GM18502 (cell line): ENCODE measurements around the gene PIP5K1B.

Source experiments
- ATAC-seq: cut with Tn5 transposase; IDR thresholded peaks from one replicate; pipeline ENCODE4 v1.9.1; 2021; ENCODE audit warnings: mild to moderate bottlenecking; ENCODE audit not compliant: unreplicated experiment, poor library complexity

The PIP5K1B gene

GRCh38 chr9:69004836-69005235 lies 299.8 kb downstream of the PIP5K1B start:
- ATAC-seq: no peak

GRCh38 chr9:69009708-69010107 lies 304.7 kb downstream of the PIP5K1B start:
- ATAC-seq: no peak

GRCh38 chr9:69012696-69013381 lies 307.8 kb downstream of the PIP5K1B start:
- no peak for ATAC-seq

GRCh38 chr9:69013382-69013727 lies 308.3 kb downstream of the PIP5K1B start:
- no peak for ATAC-seq

GRCh38 chr9:69014013-69014412 lies 309.0 kb downstream of the PIP5K1B start, which contains the start of gene PRKACG:
TSS of gene PRKACG (minus strand) at chr9:69014113. CDS start at chr9:69014092, 21 bp downstream.
- no peak for ATAC-seq

GRCh38 chr9:69016191-69017096 lies 311.4 kb downstream of the PIP5K1B start:
- no peak for ATAC-seq

- no peak for ATAC-seq
Observed at GRCh38 chr9:69018737-69019136, 313.7 kb downstream of the PIP5K1B start.

- no peak for ATAC-seq
Observed at GRCh38 chr9:69019808-69020207, 314.8 kb downstream of the PIP5K1B start.

- no peak for ATAC-seq
Observed at GRCh38 chr9:69020301-69021145, 315.5 kb downstream of the PIP5K1B start.

GRCh38 chr9:69023650-69024049 lies 318.6 kb downstream of the PIP5K1B start:
- ATAC-seq: no peak

GRCh38 chr9:69027355-69028097 lies 322.5 kb downstream of the PIP5K1B start:
- ATAC-seq: peak; percentile 82

- no peak for ATAC-seq
Observed at GRCh38 chr9:69028754-69029153, 323.7 kb downstream of the PIP5K1B start.

- ATAC-seq: no peak
Observed at GRCh38 chr9:69029535-69029934, 324.5 kb downstream of the PIP5K1B start.

GRCh38 chr9:69030851-69031645 lies 326.0 kb downstream of the PIP5K1B start:
- no peak for ATAC-seq

- ATAC-seq: no peak
Observed at GRCh38 chr9:69034071-69034470, 329.0 kb downstream of the PIP5K1B start.

GRCh38 chr9:69035438-69036308 lies 330.6 kb downstream of the PIP5K1B start, which contains the start of gene FXN:
TSS of gene FXN (plus strand) at chr9:69035752. CDS start at chr9:69035783, 31 bp downstream.
- peak; percentile 92 for ATAC-seq

- ATAC-seq: peak; percentile 35
Observed at GRCh38 chr9:69036309-69036708, 331.3 kb downstream of the PIP5K1B start.

- no peak for ATAC-seq
Observed at GRCh38 chr9:69036799-69037198, 331.8 kb downstream of the PIP5K1B start.
